Measurements from ENCODE around the gene OR1F1. TPM values are rescaled to one million over a fixed set of nuclear protein-coding genes. Genes with fewer than 3 reads are reported as not detected.

OR1F1 gene
- total RNA-seq, 1 experiment from 2014 or later = not detected

DNA sequence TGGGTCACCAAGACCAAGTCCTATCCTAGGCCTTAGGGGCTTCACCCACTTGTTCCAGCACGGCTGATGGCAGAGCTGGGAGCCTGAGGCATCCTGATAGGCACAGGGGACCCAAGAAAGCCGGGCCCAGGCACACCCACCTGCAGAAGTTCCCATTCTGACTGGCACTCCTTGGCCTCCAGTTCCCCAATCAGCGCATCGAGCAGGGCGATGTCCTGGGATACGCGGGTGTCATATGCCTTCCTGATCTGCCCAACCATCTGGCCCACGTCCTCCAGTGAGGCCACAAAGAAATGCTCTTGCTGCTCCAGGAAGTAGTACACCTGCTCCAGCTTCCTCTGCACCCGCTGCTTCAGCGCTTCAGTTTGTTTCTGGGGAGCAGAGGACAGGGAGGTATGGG lies 58.9 kb downstream of the OR1F1 start:
- no peak overlapping the region for H3K4me3 Mint-ChIP-seq (ENCODE audit: unreplicated experiment)
- BruUV-seq (replicated peaks) = no TSS peak

DNA sequence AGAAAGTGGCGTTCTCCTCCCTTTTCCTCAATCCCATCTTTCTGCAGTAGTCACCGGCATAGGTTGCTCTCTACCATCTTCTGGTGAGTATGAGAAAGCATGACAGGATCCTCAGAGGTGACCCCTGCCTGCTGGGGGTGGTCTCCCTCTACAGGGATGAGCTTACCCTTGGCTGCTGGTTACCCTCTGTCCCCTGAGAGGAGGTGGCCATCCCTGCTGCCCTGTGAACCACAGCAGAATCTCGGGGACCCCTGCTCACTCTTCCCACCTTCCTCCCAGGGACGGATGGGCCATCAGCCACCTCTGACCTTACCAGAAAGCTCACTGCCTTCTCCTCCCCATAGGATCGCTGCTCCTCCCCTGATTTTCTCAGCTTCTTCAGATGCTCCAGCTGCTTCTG lies 60.6 kb downstream of the OR1F1 start:
- POLR2A ChIA-PET = no interaction called here

More for the DNA sequence above, 58.9 kb downstream of the OR1F1 start:
- TF ChIP-seq, protein P1, sequence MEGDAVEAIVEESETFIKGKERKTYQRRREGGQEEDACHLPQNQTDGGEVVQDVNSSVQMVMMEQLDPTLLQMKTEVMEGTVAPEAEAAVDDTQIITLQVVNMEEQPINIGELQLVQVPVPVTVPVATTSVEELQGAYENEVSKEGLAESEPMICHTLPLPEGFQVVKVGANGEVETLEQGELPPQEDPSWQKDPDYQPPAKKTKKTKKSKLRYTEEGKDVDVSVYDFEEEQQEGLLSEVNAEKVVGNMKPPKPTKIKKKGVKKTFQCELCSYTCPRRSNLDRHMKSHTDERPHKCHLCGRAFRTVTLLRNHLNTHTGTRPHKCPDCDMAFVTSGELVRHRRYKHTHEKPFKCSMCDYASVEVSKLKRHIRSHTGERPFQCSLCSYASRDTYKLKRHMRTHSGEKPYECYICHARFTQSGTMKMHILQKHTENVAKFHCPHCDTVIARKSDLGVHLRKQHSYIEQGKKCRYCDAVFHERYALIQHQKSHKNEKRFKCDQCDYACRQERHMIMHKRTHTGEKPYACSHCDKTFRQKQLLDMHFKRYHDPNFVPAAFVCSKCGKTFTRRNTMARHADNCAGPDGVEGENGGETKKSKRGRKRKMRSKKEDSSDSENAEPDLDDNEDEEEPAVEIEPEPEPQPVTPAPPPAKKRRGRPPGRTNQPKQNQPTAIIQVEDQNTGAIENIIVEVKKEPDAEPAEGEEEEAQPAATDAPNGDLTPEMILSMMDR (IDR thresholded peaks at IDR 0.05; ENCODE audit: insufficient read depth in 1 of 2, low read depth in 1 of 2, low read length in 1 of 2, severe bottlenecking in 1 of 2, unreplicated experiment in 1 of 2) = no peak
- Histone ChIP-seq H3K4me1 (no peaks in the 10 kb centered on the region), H3K36me3 (ENCODE audit: control insufficient read depth, insufficient read depth, low read length) (no peaks in the 10 kb centered on the region), H3K9me3 (no peaks in the 10 kb centered on the region), H3K27me3 (replicated peaks; ENCODE audit: control insufficient read depth, insufficient read depth, low read length) (no peaks in the 10 kb centered on the region; the same call in 1 of the 2 replicates), H3K4me3 (ENCODE audit: low read depth, low read length) (no peak overlapping the region)
- no peak for DNase-seq
- peaks cover 3% of the 10 kb centered on the region for H3K27me3 Mint-ChIP-seq (ENCODE audit: insufficient read depth, unreplicated experiment)
- H3K4me1 Mint-ChIP-seq (ENCODE audit: low read depth, unreplicated experiment) = no peaks in the 10 kb centered on the region
- ChIA-PET POLR2A (no interaction called here), CTCF (no interaction called here)
- H3K27ac Mint-ChIP-seq (ENCODE audit: unreplicated experiment) = no peak overlapping the region
- no peaks in the 10 kb centered on the region for H3K9me3 Mint-ChIP-seq (ENCODE audit: unreplicated experiment)
- intact Hi-C loops (cut with micrococcal nuclease; ENCODE audit: unreplicated experiment) = no loop called here
- peaks cover 4% of the 10 kb centered on the region for H3K36me3 Mint-ChIP-seq (ENCODE audit: insufficient read depth, unreplicated experiment)

DNA sequence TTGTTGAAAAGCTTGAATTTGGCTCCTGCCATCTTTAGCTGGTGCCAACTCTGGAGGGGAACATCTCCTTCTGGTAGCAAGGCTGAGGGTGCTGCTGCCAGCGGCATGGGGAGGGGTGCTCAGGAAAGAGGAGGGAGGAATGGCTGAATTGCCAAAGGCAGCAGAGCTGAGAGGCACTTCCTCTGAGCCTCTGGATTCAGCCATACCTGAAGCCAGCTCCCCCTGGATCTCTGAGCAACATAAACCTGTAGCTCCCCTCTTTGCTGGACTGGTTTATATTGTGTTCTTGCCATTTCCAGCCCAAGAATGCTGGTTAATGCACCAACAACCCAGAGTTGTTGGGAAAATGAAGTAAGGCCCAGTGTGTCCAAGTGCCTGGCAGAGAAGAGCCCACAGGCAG lies 61.0 kb downstream of the OR1F1 start:
- H3K9me3 Mint-ChIP-seq (ENCODE audit: unreplicated experiment) = no peaks in the 10 kb centered on the region
- H3K4me1 ChIP-seq = no peaks in the 10 kb centered on the region
- intact Hi-C loops (cut with micrococcal nuclease; ENCODE audit: unreplicated experiment) = no loop called here
- H3K4me3 ChIP-seq (ENCODE audit: low read depth, low read length) = no peak overlapping the region
- no peak overlapping the region for H3K27ac Mint-ChIP-seq (ENCODE audit: unreplicated experiment)
- H3K4me1 Mint-ChIP-seq (ENCODE audit: low read depth, unreplicated experiment) = no peaks in the 10 kb centered on the region
- TF ChIP-seq, protein P1 (IDR thresholded peaks at IDR 0.05; ENCODE audit: insufficient read depth in 1 of 2, low read depth in 1 of 2, low read length in 1 of 2, severe bottlenecking in 1 of 2, unreplicated experiment in 1 of 2) = no peak
- H3K4me3 Mint-ChIP-seq (ENCODE audit: unreplicated experiment) = no peak overlapping the region
- peaks cover 4% of the 10 kb centered on the region for H3K36me3 Mint-ChIP-seq (ENCODE audit: insufficient read depth, unreplicated experiment)
- H3K27me3 Mint-ChIP-seq (ENCODE audit: insufficient read depth, unreplicated experiment) = peaks cover 3% of the 10 kb centered on the region
- no peak for DNase-seq
- BruUV-seq (replicated peaks) = no TSS peak
- ChIA-PET POLR2A (no interaction called here), CTCF (no interaction called here)
- no peaks in the 10 kb centered on the region for H3K36me3 ChIP-seq (ENCODE audit: control insufficient read depth, insufficient read depth, low read length)
- no peaks in the 10 kb centered on the region; the same call in 1 of the 2 replicates for H3K27me3 ChIP-seq (replicated peaks; ENCODE audit: control insufficient read depth, insufficient read depth, low read length)
- H3K9me3 ChIP-seq = no peaks in the 10 kb centered on the region

More for the DNA sequence above, 60.6 kb downstream of the OR1F1 start:
- Mint-ChIP-seq H3K36me3 (ENCODE audit: insufficient read depth, unreplicated experiment) (peaks cover 4% of the 10 kb centered on the region), H3K4me3 (ENCODE audit: unreplicated experiment) (no peak overlapping the region), H3K4me1 (ENCODE audit: low read depth, unreplicated experiment) (no peaks in the 10 kb centered on the region), H3K27ac (ENCODE audit: unreplicated experiment) (no peak overlapping the region), H3K9me3 (ENCODE audit: unreplicated experiment) (no peaks in the 10 kb centered on the region), H3K27me3 (ENCODE audit: insufficient read depth, unreplicated experiment) (peaks cover 3% of the 10 kb centered on the region)
- H3K36me3 ChIP-seq (ENCODE audit: control insufficient read depth, insufficient read depth, low read length) = no peaks in the 10 kb centered on the region
- no peaks in the 10 kb centered on the region; the same call in 1 of the 2 replicates for H3K27me3 ChIP-seq (replicated peaks; ENCODE audit: control insufficient read depth, insufficient read depth, low read length)
- intact Hi-C loops (cut with micrococcal nuclease; ENCODE audit: unreplicated experiment) = no loop called here
- CTCF ChIA-PET = no interaction called here
- TF ChIP-seq, protein P1 (IDR thresholded peaks at IDR 0.05; ENCODE audit: insufficient read depth in 1 of 2, low read depth in 1 of 2, low read length in 1 of 2, severe bottlenecking in 1 of 2, unreplicated experiment in 1 of 2) = no peak
- DNase-seq = no peak
- H3K4me3 ChIP-seq (ENCODE audit: low read depth, low read length) = no peak overlapping the region
- no peaks in the 10 kb centered on the region for H3K9me3 ChIP-seq
- no peaks in the 10 kb centered on the region for H3K4me1 ChIP-seq
- BruUV-seq (replicated peaks) = no TSS peak

Measured in Caco-2 (cell line).